H9 (cell line): ENCODE measurements around the gene OR4D10. TPM values are rescaled to one million over a fixed set of nuclear protein-coding genes. Genes with fewer than 3 reads are reported as not detected.

Experiments
- DNase-seq: peaks from one replicate; pipeline ENCODE4 v3.0.0-alpha.2; 2017
- H2AFZ ChIP-seq: one replicate; pipeline ENCODE4 v1.6.1; 2013; ENCODE audit warnings: mild to moderate bottlenecking, low read length, control low read depth, moderate library complexity
- H2AK5ac ChIP-seq: 2 replicates; pipeline ENCODE4 v1.6.1; 2013; ENCODE audit warnings: low read length, control low read depth, mixed read lengths; ENCODE audit not compliant: insufficient read length
- H2BK120ac ChIP-seq: one replicate; pipeline ENCODE4 v1.6.1; 2013; ENCODE audit warnings: low read depth, mild to moderate bottlenecking, low read length, control low read depth, inconsistent platforms; ENCODE audit not compliant: poor library complexity, severe bottlenecking
- H2BK12ac ChIP-seq: 2 replicates; pipeline ENCODE4 v1.6.1; 2013; ENCODE audit warnings: low read length, control low read depth, mixed read lengths, low read depth; ENCODE audit not compliant: insufficient read length
- H2BK15ac ChIP-seq: 2 replicates; pipeline ENCODE4 v1.6.1; 2013; ENCODE audit warnings: low read depth, low read length, control low read depth
- H2BK20ac ChIP-seq: one replicate; pipeline ENCODE4 v1.6.1; 2013; ENCODE audit warnings: low read depth, mild to moderate bottlenecking, low read length, control low read depth, inconsistent platforms; ENCODE audit not compliant: poor library complexity, severe bottlenecking
- H2BK5ac ChIP-seq: 2 replicates; pipeline ENCODE4 v1.6.1; 2013; ENCODE audit warnings: low read length, control low read depth, mixed read lengths; ENCODE audit not compliant: insufficient read length
- H3K14ac ChIP-seq: 2 replicates; pipeline ENCODE4 v1.6.1; 2013; ENCODE audit warnings: low read length, control low read depth; ENCODE audit not compliant: insufficient read depth
- H3K18ac ChIP-seq: 2 replicates; pipeline ENCODE4 v1.6.1; 2013; ENCODE audit warnings: low read depth, mild to moderate bottlenecking, mixed read lengths, low read length, control low read depth; ENCODE audit not compliant: insufficient read length
- H3K23ac ChIP-seq: 2 replicates; pipeline ENCODE4 v1.6.1; 2013; ENCODE audit warnings: low read length, control low read depth, mixed read lengths, low read depth; ENCODE audit not compliant: insufficient read length
- H3K23me2 ChIP-seq: 2 replicates; pipeline ENCODE4 v1.6.1; 2013; ENCODE audit warnings: low read depth, mild to moderate bottlenecking, mixed read lengths, low read length, control low read depth; ENCODE audit not compliant: insufficient read length, poor library complexity, severe bottlenecking
- H3K27ac ChIP-seq: 2 replicates; pipeline ENCODE4 v1.5.1; 2013; ENCODE audit warnings: low read length, control low read depth, mixed read lengths, low read depth; ENCODE audit not compliant: insufficient read length
- H3K27me3 ChIP-seq: 2 replicates; pipeline ENCODE4 v1.6.1; 2013; ENCODE audit warnings: low read length, control low read depth, inconsistent platforms; ENCODE audit not compliant: insufficient read depth
- H3K4ac ChIP-seq: 2 replicates; pipeline ENCODE4 v1.6.1; 2013; ENCODE audit warnings: low read depth, mild to moderate bottlenecking, control low read depth, inconsistent platforms, low read length, moderate library complexity
- H3K4me1 ChIP-seq: 2 replicates; pipeline ENCODE4 v1.6.1; 2013; ENCODE audit warnings: low read length, control low read depth, inconsistent platforms; ENCODE audit not compliant: insufficient read depth
- H3K4me2 ChIP-seq: 2 replicates; pipeline ENCODE4 v1.6.1; 2013; ENCODE audit warnings: low read length, control low read depth, mixed read lengths; ENCODE audit not compliant: insufficient read length, insufficient read depth
- H3K56ac ChIP-seq: 2 replicates; pipeline ENCODE4 v1.6.1; 2013; ENCODE audit warnings: low read depth, mild to moderate bottlenecking, mixed read lengths, low read length, control low read depth; ENCODE audit not compliant: insufficient read length
- H3K79me1 ChIP-seq: 2 replicates; pipeline ENCODE4 v1.6.1; 2013; ENCODE audit warnings: low read depth, mild to moderate bottlenecking, moderate library complexity, low read length, control low read depth, inconsistent platforms; ENCODE audit not compliant: insufficient read depth, poor library complexity, severe bottlenecking
- H3K79me2 ChIP-seq: 2 replicates; pipeline ENCODE4 v1.6.1; 2013; ENCODE audit warnings: low read length, control low read depth, inconsistent platforms; ENCODE audit not compliant: insufficient read depth
- H3K9ac ChIP-seq: 2 replicates; pipeline ENCODE4 v1.6.1; 2013; ENCODE audit warnings: low read length, control low read depth, mixed read lengths; ENCODE audit not compliant: insufficient read length; ENCODE audit errors: extremely low read depth
- H3K9me3 ChIP-seq: one replicate; pipeline ENCODE4 v1.6.1; 2013; ENCODE audit warnings: low read depth, low read length, inconsistent platforms; ENCODE audit not compliant: control insufficient read depth
- H3T11ph ChIP-seq: one replicate; pipeline ENCODE4 v1.6.1; 2013; ENCODE audit warnings: mild to moderate bottlenecking, low read length, control low read depth, inconsistent platforms
- H4K20me1 ChIP-seq: one replicate; pipeline ENCODE4 v1.6.1; 2013; ENCODE audit not compliant: control insufficient read depth, insufficient read length, insufficient read depth
- H4K5ac ChIP-seq: 2 replicates; pipeline ENCODE4 v1.6.1; 2013; ENCODE audit warnings: low read depth, mild to moderate bottlenecking, mixed read lengths, low read length, control low read depth; ENCODE audit not compliant: insufficient read length
- H4K8ac ChIP-seq: replicated peaks from 2 replicates; pipeline ENCODE4 v1.6.1; 2013; ENCODE audit warnings: low read length, control low read depth, mixed read lengths, low read depth; ENCODE audit not compliant: insufficient read length
- H4K91ac ChIP-seq: 2 replicates; pipeline ENCODE4 v1.6.1; 2013; ENCODE audit warnings: low read depth, mild to moderate bottlenecking, moderate library complexity, mixed read lengths, low read length, control low read depth; ENCODE audit not compliant: insufficient read length
- H3K27ac Mint-ChIP-seq, 3 experiments: 2 replicates in 2 of 3; 3 replicates in 1 of 3; pipeline ENCODE4 v1.8.0; 2020 to 2021; ENCODE audit warnings: mixed read lengths in 3 of 3, mild to moderate bottlenecking in 1 of 3, moderate library complexity in 1 of 3
- H3K27me3 Mint-ChIP-seq: 2 replicates; pipeline ENCODE4 v1.8.0; 2021; ENCODE audit warnings: low read depth, mild to moderate bottlenecking, moderate library complexity, mixed read lengths
- H3K36me3 Mint-ChIP-seq, 3 experiments: 2 replicates in 2 of 3; 3 replicates in 1 of 3; pipeline ENCODE4 v1.8.0; 2020 to 2021; ENCODE audit warnings: low read depth in 3 of 3, mixed read lengths in 3 of 3; ENCODE audit not compliant: insufficient read depth in 1 of 3
- H3K4me1 Mint-ChIP-seq, 2 experiments: 2 replicates each; pipeline ENCODE4 v1.8.0; 2020; ENCODE audit warnings: mixed read lengths in 2 of 2
- H3K4me3 Mint-ChIP-seq, 2 experiments: 2 replicates in 1 of 2; 3 replicates in 1 of 2; pipeline ENCODE4 v1.8.0; 2020 to 2021; ENCODE audit warnings: mild to moderate bottlenecking in 2 of 2, mixed read lengths in 2 of 2, moderate library complexity in 1 of 2
- H3K9me3 Mint-ChIP-seq, 2 experiments: 2 replicates in 1 of 2; 3 replicates in 1 of 2; pipeline ENCODE4 v1.8.0; 2020; ENCODE audit warnings: mild to moderate bottlenecking in 2 of 2, mixed read lengths in 2 of 2, moderate library complexity in 1 of 2
- total RNA-seq: library from RNA; stranded (reverse); gene quantifications from 2 replicates; pipeline ENCODE4 v1.2.1, GENCODE V29; 2021
- TF ChIP-seq, protein P1 (sequence below): fragments of 200-600 bp; sonication (generic); conservative IDR thresholded peaks from 3 replicates; pipeline ENCODE4 v1.8.0; 2021; ENCODE audit warnings: antibody characterized with exemption, mild to moderate bottlenecking

The OR4D10 gene
- total RNA-seq, 1 experiment from 2014 or later = not detected

DNA sequence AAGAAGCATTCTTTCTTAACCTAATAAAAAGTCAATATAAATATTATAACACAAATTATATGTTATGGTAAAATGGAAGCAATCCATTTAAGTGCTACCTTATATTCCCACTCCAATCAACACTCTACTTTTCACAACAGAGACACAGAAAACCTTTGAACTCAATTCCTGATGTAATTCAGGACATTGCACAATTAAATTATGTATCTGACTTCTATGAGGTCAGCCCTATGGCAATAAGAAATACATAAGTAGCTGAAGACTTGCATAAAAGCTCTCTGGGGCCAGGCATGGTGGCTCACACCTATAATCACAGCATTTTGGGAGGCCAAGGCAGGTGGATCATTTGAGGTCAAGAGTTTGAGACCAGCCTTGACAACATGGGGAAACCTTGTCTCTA is 6.8 kb downstream of the OR4D10 start:
- Histone ChIP-seq H2BK120ac (no peak overlapping the region), H4K20me1 (no peaks in the 10 kb centered on the region), H3K14ac (no peak overlapping the region), H2AFZ (no peak overlapping the region), H2BK12ac (no peak overlapping the region), H4K91ac (no peak overlapping the region), H3K27me3 (no peaks in the 10 kb centered on the region), H3K27ac (no peak overlapping the region), H3K23ac (no peak overlapping the region), H3K79me2 (no peaks in the 10 kb centered on the region), H3K4me2 (no peak overlapping the region), H2BK15ac (no peak overlapping the region), H3K9ac (no peak overlapping the region), H3K4me1 (no peaks in the 10 kb centered on the region), H3K9me3 (no peaks in the 10 kb centered on the region), H3T11ph (no peak overlapping the region), H3K56ac (no peak overlapping the region), H4K5ac (no peak overlapping the region), H4K8ac (no peak overlapping the region), H2BK5ac (no peak overlapping the region), H3K79me1 (no peaks in the 10 kb centered on the region), H2AK5ac (no peak overlapping the region), H3K18ac (no peak overlapping the region), H3K23me2 (no peaks in the 10 kb centered on the region), H3K4ac (no peak overlapping the region), H2BK20ac (no peak overlapping the region)
- H3K4me3 Mint-ChIP-seq = no peak overlapping the region
- peaks cover 2% of the 10 kb centered on the region; the same call in 1 of the 2 replicates for H3K27me3 Mint-ChIP-seq
- TF ChIP-seq, protein P1, sequence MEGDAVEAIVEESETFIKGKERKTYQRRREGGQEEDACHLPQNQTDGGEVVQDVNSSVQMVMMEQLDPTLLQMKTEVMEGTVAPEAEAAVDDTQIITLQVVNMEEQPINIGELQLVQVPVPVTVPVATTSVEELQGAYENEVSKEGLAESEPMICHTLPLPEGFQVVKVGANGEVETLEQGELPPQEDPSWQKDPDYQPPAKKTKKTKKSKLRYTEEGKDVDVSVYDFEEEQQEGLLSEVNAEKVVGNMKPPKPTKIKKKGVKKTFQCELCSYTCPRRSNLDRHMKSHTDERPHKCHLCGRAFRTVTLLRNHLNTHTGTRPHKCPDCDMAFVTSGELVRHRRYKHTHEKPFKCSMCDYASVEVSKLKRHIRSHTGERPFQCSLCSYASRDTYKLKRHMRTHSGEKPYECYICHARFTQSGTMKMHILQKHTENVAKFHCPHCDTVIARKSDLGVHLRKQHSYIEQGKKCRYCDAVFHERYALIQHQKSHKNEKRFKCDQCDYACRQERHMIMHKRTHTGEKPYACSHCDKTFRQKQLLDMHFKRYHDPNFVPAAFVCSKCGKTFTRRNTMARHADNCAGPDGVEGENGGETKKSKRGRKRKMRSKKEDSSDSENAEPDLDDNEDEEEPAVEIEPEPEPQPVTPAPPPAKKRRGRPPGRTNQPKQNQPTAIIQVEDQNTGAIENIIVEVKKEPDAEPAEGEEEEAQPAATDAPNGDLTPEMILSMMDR = no peak
- no peaks in the 10 kb centered on the region for H3K4me1 Mint-ChIP-seq
- no peaks in the 10 kb centered on the region for H3K9me3 Mint-ChIP-seq
- H3K36me3 Mint-ChIP-seq = no peaks in the 10 kb centered on the region
- DNase-seq = no peak
- H3K27ac Mint-ChIP-seq = no peak overlapping the region
